NCI-H146 (cell line): ENCODE data around the gene DLGAP1.
A peak's percentile ranks its signal among the peaks of the same experiment; 100 is the strongest.
"Not testable (repeated sequence)": the region's sequence is repeated elsewhere in the genome, so short reads cannot be mapped to it uniquely, and the experiment has no call there.

Experiments
- DNase-seq: peaks from one replicate; lab custom pipeline; 2025; lab: John Stamatoyannopoulos, UW

The DLGAP1 gene

DNA sequence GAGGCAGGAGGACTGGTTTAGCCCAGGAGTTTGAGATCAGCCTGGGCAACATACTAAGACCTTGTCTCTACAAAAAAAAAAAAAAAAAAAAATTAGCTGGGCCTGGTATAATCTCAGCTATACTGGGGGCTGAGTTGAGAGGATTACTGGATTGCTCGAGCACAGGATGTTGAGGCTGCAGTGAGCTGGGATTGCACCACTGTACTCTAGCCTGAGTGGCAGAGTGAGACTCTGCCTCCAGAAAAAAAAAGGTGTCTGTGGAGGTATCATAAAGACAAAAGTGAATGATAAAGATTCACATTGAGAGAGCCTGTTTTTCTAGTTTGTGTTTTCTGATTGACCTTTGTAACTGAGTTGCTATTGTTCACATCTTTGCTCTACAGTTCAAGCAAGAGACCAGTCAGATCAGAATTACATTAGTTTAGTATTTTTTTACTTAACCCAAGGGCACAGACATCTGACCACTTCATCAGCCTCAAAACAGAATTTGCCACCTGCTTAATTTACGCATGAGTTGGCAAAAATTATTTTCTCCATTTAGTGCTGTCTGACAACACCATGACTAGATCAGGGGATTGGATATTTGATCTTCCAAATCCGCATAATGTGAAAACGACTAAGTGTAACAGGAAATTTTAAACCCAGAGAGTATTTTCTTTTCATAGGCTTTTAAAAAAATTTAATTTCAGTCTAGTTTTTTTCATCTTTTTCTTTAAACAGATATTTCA is 734.1 kb downstream of the DLGAP1 start:
- peak; percentile 40 for DNase-seq

DNA sequence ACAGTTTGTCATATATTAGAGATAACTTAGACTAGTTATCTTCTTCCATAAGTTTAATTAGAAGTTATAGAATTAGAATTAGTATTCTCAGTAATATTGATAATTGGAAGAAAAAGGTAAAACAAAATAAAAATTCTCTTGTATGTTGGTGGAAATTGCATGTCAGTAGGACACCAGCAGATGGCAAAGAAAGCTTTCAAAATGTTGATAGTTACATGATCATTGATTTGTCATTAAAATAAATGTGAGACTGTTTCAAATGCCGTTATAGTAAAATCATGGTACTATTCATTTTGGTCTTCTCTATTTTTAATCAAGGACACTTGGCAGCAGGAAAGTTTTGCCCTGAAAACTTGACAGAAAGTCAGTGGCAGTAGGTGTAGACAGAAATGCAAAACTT is 734.9 kb downstream of the DLGAP1 start:
- no peak for DNase-seq

DNA sequence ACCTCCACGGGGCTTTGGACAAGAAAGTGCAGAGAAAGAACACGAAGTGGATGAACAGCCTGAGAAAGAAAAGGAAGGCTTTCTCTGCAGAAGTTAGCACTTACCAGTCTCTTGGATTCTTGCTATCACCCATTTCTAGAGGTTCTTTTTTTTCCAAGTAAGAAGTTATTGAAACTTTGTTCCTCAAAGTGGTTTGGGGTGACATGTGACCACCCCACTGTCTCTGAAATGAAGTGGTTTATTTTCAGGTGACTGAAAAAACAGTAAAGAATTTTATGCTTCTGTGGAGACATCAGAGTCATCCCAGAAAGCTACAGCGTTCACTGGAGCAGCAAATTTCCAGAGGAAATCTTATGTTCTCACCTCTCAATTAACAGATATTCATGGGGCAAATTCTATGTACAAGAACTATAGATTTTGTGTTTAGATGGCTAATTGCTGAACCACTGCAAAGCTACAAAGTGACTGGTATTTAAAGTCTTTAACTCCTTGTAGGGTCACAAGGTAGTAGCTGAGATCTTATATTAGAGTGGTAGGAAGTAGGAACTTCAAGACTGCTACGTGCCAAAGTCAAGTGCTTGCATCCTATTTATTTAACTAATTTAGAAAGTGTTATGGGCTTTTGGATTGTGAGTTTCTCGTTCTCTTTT is 737.6 kb downstream of the DLGAP1 start:
- no peak for DNase-seq

DNA sequence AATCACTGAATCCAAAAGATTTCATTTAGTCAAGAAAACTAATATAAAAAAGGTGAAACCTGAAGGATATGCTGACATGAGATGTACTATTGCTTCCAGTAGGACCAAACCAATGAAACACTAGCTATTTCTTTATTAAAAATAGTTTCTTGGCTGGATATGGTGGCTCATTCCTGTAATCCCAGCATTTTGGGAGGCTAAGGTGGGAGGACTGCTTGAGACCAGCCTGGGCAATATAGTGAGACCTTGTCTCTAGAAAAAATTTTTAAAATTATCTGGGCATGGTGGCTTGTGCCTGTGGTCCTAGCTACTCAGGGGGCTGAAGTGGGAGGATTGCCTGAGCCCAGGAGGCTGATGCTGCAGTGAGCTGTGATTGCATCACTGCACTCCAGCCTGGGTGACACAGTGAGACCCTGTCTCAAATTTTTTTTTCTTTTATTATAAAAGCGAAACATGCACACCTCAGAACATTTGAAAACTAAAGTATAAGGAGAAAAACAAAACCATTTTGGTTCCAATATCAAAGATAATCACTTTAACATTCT is 738.9 kb downstream of the DLGAP1 start:
- no peak for DNase-seq

DNA sequence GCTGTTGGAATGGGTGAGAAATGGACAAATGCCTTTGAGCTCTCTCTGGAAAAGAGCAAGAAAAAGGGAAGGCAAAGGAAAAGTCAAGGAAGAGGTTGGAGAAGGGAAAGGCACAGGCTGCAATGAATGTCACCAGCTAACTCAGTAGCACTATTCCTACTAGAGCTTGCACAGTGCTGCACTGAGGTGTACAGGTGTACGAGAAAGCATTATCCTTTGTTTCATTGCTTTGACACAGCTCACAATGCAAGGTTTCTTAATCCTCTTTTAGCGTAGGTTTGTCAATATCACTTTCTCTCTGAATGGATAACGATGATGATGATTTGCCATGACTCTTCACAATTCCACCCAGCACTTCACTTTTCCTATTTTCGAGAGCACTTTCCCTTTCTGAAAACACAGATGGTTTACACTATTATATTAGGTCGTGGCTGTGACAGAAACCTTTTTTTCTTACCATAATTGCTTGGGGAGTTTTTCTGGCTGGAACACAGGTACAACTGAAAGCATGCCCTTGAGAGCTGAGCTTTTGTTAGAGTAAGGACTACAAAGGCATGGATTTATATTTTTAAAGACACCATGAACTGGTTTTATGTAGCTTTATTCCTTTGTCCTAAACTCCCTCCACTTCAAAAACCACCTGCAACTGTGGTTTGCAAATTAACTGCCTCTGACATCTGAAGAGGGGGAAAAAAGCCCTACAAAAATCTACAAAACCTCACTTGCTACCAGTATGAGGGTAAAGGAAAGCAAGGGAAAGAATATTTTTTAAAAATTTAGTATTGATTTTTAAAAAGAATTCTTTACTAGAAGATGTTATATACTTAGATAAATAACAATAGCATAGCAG is 739.7 kb downstream of the DLGAP1 start:
- DNase-seq, result peak; percentile 50

DNA sequence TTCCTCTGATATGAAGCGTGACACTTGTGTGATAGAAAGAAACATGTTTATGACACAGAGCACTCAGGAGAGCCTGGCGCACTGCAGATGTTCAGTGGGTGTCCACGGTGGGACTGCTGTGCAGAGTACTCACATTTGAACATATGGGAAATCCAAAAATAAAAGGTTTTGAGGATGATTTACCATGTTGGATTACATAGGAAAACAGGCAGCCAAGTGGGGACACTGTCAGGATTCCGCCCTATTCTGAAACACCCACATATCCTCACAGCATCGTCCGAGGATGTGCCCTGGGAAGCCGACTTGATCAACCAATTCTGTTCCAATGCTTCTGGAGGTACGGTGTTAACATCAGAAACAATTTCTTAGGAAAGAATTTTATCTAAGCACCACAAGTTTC is 741.4 kb downstream of the DLGAP1 start:
- no peak for DNase-seq

DNA sequence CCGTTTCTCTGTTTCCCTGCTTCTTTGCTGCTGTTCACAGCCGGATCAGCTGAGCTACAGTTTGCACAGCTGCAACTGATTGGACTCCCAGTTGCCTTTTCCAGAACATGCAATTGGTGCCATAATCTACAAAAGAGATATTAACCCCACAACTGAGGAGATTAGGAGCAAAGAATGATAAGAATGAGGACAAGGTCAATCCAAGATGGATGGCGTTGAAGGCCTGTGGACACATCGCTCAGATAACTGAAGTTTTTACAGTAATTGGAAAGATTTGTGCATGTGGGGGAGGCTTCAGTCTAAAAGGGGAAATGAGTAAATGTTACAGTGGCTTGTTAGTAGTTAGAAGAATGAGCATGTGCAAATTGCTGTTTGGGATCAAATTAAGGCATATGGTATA is 741.9 kb downstream of the DLGAP1 start:
- DNase-seq, result peak; percentile 33

DNA sequence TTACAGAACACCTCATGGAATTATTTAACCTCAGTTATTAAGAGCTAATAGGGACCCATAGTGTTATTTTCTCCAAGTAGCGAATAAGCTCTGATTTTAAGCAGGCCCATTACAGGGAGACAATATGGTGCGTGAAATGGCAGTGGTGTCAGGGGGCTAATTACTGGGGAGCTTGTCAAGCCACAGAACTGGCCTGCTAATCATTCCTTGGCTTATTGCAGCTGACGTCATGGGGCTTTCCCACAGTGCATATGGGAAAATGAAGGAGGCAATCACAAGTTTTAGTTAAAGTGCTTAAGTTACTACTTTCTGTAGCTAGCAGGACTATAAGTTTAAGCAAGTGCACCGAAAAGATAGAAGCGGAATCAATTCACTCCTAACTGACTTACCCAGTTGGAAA is 742.6 kb downstream of the DLGAP1 start:
- no peak for DNase-seq

DNA sequence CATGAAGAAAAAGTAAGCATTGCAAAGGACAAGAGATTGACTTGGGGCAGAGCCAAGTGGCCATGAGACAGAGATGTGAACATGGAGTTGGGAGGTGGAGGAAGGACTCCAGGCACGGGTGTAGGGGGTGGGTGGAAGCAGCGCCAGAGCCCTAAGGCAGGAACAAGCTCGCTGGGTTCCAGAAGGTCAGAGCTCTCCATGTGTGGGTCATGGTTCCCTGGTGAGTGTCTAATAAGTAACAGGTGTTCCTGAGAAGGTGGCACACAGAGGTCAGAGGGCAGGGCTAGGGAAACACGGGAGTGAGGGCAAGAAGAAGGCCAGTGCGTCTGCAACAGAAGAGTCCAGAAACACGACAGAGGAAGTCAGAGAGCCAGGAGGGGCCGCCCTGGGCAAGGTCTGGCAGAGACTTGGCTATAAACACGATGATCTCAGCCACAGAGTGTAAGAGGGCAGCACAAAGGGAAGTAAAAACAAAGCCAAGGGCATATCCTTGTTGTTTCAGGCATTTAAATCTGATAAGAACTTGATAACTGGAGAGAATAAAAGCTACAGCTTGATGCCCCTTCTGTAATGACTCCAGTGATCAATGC is 744.3 kb downstream of the DLGAP1 start:
- peak; percentile 84 for DNase-seq

DNA sequence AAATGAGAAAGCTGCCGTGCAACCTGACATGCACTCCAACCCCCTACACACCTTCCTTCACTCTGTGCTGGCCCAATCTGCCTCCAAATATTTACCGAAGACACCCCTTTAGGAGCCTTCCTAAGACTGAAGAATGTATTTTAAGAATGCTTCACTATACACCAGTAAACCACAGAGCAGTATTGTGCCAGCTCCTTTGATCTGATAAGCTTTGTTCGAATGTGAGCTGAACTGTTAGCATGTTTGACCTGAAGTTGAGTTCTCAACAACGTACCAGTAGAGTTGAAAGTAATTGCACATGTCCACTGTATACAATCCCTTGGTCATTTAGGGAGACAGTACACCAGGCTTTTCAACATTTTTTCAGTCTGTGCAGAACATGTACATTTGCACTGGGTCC is 745.9 kb downstream of the DLGAP1 start:
- no peak for DNase-seq

DNA sequence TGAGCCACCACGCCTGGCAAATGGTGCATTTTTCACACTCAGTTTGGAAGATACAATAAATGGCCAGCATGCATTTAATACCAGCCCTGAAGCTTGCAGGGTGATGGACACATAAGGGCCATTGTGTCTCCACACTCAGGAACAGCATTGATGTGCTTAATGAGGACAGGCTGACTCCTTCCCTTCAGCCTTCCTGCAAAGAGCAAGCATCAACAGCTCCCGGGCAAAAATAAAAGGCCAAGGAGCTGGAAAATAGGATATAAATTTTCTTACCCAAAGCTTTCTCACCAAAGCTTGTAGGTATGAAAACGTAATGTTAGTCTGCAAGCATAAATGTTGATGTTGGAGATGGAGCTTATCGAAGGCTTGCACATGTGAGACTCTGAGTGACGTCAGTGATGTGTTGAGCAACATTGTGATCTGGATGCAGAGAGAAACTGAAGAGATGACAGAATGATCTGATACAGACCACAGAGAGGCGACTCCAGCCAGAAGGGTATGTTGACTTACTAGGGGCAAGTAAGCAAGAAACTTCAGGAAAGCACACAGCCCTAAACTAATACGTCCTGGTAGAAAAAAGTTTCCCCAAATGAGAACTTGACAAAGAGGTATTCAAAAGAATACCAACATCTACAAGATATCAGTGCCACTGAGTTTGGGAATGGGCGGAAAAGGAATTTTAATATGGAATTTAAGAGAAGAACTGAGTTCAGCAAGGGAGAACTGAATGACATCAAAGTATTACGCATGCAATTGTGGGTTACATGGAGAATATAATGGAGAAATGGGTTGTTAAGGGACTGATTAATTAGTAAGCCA is 748.6 kb downstream of the DLGAP1 start:
- DNase-seq, result no peak

DNA sequence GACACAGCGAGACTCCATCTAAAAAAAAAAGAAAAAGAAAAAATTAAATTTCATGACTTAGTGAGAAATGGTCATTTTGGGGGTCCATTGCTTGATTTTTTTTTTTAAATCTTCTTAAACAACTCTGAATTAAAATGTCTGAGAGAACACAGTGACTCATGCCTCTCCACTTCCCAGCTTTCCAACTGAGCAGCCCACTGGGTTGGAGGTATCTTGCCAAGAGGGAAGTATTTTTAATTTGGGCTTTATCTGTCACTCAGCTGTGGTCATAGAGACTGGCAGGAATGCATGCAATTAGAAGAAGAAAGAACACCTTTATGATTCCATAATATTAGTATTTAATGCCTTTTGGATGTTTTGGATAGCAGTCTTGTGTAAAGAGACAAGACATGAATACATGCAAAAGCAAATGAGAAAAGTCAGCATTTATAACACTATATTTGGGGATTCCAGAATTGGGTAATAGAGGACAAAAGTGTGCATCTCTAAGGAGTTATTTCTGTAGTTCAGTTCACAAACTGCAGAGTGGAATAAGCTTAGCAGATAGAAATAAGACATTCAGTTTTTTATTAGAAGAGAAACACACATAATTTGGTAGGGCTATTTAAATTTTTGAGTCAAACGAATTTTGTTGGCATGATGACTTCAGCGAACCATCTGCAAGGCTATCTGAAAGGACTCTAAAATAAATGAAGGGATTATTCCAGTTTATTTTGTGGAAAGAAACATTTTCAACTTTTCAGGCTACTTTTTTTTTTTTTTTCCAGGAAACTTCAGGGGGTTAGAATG is 750.4 kb downstream of the DLGAP1 start:
- DNase-seq, result no peak

DNA sequence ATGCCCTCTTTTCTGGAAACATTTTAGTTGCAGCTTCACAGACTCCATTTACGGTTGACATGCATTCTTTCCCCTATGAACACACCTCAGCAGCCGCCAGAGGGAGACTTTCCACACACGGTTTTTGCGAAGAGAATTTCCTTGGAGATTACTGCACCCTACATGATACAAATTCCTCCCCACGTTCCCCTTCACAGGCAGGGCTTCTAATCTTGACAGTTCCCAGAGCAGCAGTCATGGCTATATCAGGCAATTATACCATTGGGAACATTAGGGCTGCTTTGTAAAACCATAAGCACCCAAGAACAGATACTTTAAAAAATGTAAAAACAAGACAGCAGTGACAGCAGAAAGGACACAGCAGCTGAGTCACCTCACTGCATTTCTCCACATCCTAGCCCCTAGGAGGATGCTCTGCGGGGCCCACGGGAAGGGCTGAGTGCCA is 751.4 kb downstream of the DLGAP1 start:
- DNase-seq, result peak; percentile 67

DNA sequence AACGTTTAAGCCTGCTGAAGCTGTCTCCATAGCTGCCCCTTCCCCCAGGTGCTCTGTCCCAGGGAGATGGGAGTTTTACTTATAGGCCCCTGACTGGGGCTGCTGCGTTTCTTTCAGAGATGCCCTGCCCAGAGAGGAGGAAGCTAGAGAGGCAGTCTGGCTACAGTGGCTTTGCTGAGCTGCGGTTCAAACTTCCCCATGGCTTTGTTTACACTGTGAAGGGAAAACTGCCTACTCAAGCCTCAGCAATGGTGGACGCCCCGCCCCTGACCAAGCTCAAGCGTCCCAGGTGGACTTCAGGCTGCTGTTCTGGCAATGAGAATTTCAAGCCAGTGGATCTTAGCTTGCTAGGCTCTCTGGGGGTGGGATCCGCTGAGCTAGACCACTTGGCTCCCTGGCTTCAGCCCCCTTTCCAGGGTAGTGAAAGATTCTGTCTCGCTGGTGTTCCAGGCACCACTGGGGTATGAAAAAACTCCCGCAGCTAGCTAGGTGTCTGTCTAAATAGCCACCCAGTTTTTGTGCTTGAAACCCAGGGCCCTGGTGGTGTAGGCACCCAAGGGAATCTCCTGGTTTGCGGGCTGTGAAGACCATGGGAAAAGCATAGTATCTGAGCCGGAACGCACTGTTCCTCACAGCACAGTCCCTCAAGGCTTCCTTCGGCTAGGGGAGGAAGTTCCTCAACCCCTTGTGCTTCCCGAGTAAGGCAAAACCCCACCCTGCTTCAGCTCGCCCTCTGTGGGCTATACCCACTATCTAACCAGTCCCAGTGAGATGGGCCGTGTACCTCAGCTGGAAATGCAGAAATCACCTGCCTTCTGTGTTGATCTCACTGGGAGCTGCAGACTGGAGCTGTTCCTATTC is 755.2 kb downstream of the DLGAP1 start:
- DNase-seq, result not testable (repeated sequence)

DNA sequence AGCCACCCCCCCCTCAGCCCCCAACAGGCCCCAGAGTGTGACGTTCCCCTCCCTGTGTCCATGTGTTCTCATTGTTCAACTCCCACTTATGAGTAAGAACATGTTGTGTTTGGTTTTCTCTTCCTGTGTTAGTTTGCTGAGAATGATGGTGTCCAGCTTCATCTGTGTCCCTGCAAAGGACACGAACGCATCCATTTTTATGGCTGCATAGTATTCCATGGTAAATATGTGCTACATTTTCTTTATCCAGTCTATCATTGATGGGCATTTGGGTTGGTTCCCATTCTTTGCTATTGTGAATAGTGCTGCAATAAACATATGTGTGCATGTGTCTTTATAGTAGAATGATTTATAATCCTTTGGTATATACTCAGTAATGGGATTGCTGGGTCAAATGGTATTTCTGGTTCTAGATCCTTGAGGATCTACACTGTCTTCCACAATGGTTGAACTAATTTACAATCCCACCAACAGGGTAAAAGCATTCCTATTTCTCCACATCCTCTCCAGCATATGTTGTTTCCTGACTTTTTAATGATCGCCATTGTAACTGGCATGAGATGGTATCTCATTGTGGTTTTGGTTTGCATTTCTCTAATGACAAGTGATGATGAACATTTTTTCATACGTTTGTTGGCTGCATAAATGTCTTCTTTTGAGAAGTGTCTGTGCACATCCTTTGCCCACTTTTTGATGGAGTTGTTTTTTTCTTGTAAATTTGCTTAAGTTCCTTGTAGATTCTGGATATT is 760.9 kb downstream of the DLGAP1 start:
- not testable (repeated sequence) for DNase-seq

DNA sequence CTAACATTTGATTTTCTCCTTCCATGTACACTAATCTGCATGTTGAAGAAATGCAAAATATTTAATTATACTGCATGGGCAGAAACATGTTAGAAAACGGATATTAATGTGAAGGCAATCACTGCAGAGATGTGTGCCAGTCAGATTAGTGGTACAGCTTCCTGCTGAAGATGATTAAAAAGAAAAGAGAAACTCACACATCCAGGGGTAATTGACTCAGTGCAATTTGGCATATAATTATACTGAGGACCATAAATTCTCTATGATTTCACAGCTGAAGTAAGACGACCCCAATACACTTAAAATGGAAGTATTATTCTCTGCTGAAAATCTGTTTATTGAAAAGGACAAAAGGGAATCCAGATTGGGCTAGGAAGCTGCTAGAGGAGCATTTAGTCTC is 761.7 kb downstream of the DLGAP1 start:
- DNase-seq, result no peak

DNA sequence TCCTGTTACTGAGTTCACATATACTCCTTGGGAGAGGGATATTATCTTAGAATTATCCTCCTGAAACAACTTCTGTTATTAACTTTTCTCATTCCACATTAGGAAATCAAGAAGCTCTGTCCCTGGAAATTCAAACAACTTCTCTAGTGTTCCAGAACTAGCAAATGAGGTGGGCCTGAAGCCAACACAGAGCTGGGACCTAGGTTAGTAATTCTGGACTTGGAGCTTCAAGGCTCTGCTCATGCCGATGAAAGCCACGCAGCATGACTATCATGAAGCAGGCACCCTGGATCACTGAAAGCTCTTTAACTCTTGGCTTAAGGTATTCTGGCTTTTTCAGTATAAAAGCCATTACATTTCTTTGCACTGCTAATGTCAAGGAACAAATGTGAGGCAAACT is 762.4 kb downstream of the DLGAP1 start:
- no peak for DNase-seq

DNA sequence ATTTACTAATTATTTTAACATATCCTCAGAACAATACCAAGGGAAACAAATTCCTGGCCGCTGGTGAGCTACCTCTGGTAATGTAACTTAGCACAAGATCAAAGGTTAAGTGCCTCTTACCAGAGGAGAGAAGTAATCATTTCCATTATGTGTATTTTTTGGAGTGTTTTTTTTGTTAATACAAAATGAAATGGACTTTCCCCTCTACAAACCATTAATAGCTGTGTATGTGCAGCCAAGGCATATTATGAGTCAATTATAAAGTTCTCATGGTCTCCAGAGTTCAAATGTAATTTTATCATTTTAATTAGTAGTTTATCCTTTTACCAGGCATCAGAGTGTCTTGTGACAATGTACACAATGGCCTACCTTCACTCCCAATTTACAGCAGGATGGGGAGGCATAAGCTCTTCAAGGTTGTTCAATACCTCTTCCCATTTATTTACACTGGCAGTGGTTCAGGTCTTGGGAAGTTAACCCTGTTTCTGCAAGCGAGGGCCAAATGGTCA is 762.9 kb downstream of the DLGAP1 start:
- DNase-seq, result no peak

DNA sequence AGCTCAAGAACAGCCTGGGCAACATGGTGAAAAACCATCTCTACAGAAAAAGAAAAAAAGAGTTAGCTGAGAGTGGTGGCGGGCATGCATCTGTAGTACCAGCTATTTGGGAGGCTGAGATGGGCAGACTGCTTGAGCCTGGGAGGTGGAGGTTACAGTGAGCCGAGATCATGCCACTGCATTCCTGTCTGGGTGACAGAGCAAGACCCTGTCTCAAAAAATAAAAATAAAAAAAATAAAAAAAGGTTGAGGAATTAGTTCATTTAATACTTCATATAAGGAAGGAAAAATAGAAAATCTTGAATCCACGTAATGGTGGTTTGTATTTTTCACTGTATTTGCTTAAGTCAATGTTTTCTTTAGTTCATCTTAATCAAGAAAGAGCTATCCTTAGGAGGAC is 763.4 kb downstream of the DLGAP1 start:
- DNase-seq, result no peak
